ENCODE data around the gene RARRES1.

RARRES1 gene

GRCh38 chr3:158763421-158763820 is 31.2 kb upstream of the RARRES1 start:
- DNase-seq: no peak

- DNase-seq: no peak
Observed at GRCh38 chr3:158762701-158763100, 30.4 kb upstream of the RARRES1 start.

- DNase-seq: no peak
Observed at GRCh38 chr3:158761350-158761749, 29.1 kb upstream of the RARRES1 start.

- no peak for DNase-seq
Observed at GRCh38 chr3:158755421-158755820, 23.2 kb upstream of the RARRES1 start.

- DNase-seq: no peak
Observed at GRCh38 chr3:158753854-158754253, 21.6 kb upstream of the RARRES1 start.

- no peak for DNase-seq
Observed at GRCh38 chr3:158751316-158751715, 19.1 kb upstream of the RARRES1 start.

- DNase-seq: no peak
Observed at GRCh38 chr3:158750016-158750415, 17.8 kb upstream of the RARRES1 start.

- no peak for DNase-seq
Observed at GRCh38 chr3:158749526-158749925, 17.3 kb upstream of the RARRES1 start.

GRCh38 chr3:158748237-158748828 is 16.1 kb upstream of the RARRES1 start:
- DNase-seq: no peak

- DNase-seq: no peak
Observed at GRCh38 chr3:158747417-158747816, 15.2 kb upstream of the RARRES1 start.

GRCh38 chr3:158745551-158745950 is 13.3 kb upstream of the RARRES1 start:
- DNase-seq: no peak

GRCh38 chr3:158744567-158745288 is 12.5 kb upstream of the RARRES1 start:
- DNase-seq: no peak

GRCh38 chr3:158743664-158744566 is 11.7 kb upstream of the RARRES1 start:
- DNase-seq: no peak

- no peak for DNase-seq
Observed at GRCh38 chr3:158742871-158743663, 10.8 kb upstream of the RARRES1 start.

GRCh38 chr3:158739661-158740060 is 7.4 kb upstream of the RARRES1 start:
- DNase-seq: no peak

GRCh38 chr3:158739078-158739477 is 6.8 kb upstream of the RARRES1 start:
- DNase-seq: no peak

GRCh38 chr3:158738653-158739052 is 6.4 kb upstream of the RARRES1 start:
- DNase-seq: no peak

GRCh38 chr3:158737976-158738615 is 5.8 kb upstream of the RARRES1 start:
- no peak for DNase-seq

- no peak for DNase-seq
Observed at GRCh38 chr3:158737410-158737809, 5.2 kb upstream of the RARRES1 start.

GRCh38 chr3:158735296-158736033 is 3.2 kb upstream of the RARRES1 start:
- no peak for DNase-seq

GRCh38 chr3:158733656-158734055 is 1.4 kb upstream of the RARRES1 start:
- DNase-seq: no peak

- no peak for DNase-seq
Observed at GRCh38 chr3:158732856-158733200, 571 bp upstream of the RARRES1 start.

Data from stimulated activated CD4-positive, alpha-beta T cell treated with anti-CD3 and anti-CD28 coated beads, Interleukin-12 subunit alpha, Interleukin-12 subunit beta, amount 100 ng/mL, for 4 hours (primary cell).